Mucosa of rectum (tissue), 2 donors: ENCODE measurements around the gene ELMOD1.

Experiments used
- H3K27ac ChIP-seq, 2 donors: one replicate each; pipeline ENCODE4 v1.7.0; 2013; ENCODE audit warnings: inconsistent platforms in 2 of 2, low read depth in 2 of 2, low read length in 2 of 2
- H3K27me3 ChIP-seq, 2 donors: one replicate each; pipeline ENCODE4 v1.7.0; 2013; ENCODE audit warnings: low read length in 2 of 2; ENCODE audit not compliant: control insufficient read depth in 2 of 2, insufficient read depth in 2 of 2
- H3K36me3 ChIP-seq, 2 donors: one replicate each; pipeline ENCODE4 v1.7.0; 2013; ENCODE audit warnings: low read length in 2 of 2; ENCODE audit not compliant: control insufficient read depth in 2 of 2, insufficient read depth in 2 of 2
- H3K4me1 ChIP-seq, 2 donors: one replicate each; pipeline ENCODE4 v1.7.0; 2013; ENCODE audit warnings: low read length in 2 of 2, mild to moderate bottlenecking in 1 of 2; ENCODE audit not compliant: control insufficient read depth in 2 of 2, insufficient read depth in 2 of 2
- H3K4me3 ChIP-seq, 2 donors: one replicate each; pipeline ENCODE4 v1.7.0; 2013; ENCODE audit warnings: low read length in 2 of 2
- H3K9ac ChIP-seq, 2 donors: one replicate each; pipeline ENCODE4 v1.7.0; 2013; ENCODE audit warnings: low read length in 2 of 2, low read depth in 1 of 2, mild to moderate bottlenecking in 1 of 2
- H3K9me3 ChIP-seq, 2 donors: one replicate each; pipeline ENCODE4 v1.7.0; 2013; ENCODE audit warnings: low read length in 2 of 2; ENCODE audit not compliant: control insufficient read depth in 2 of 2
- donor health status: healthy.
- donor health status: Normal muscosa, but diverticular disease.

ELMOD1 gene

GRCh38 chr11:107590460-107591377 is at the start of gene ELMOD1:
TSS of gene ELMOD1 (plus strand) at chr11:107591147. CDS start at chr11:107618190, 27,043 bp downstream.
- Histone ChIP-seq H3K4me1 (peaks cover 0 to 7% of the 10 kb centered on the region in 2 donors), H3K9me3 (no peaks in the 10 kb centered on the region), H3K36me3 (no peaks in the 10 kb centered on the region), H3K27ac (no peak within 1 kb of the TSS), H3K9ac (no peak within 1 kb of the TSS), H3K4me3 (peak within 1 kb of the TSS; percentile 59 to 73), H3K27me3 (peaks cover 40 to 42% of the 10 kb centered on the region in 2 donors)

- no peaks in the 10 kb centered on the region for H3K9me3 ChIP-seq
- no peaks in the 10 kb centered on the region for H3K27me3 ChIP-seq
- H3K9ac ChIP-seq = no peak overlapping the region
- H3K27ac ChIP-seq = no peak overlapping the region
- no peak overlapping the region for H3K4me3 ChIP-seq
- H3K36me3 ChIP-seq = peaks cover 0 to 3% of the 10 kb centered on the region in 2 donors
- H3K4me1 ChIP-seq = no peaks in the 10 kb centered on the region
These were observed 45.8 kb upstream of the ELMOD1 start for GRCh38 chr11:107545101-107545514.

- no peak overlapping the region for H3K4me3 ChIP-seq
- no peaks in the 10 kb centered on the region for H3K9me3 ChIP-seq
- H3K4me1 ChIP-seq = no peaks in the 10 kb centered on the region
- H3K9ac ChIP-seq = no peak overlapping the region
- H3K36me3 ChIP-seq = peaks cover 0 to 10% of the 10 kb centered on the region in 2 donors
- no peak overlapping the region for H3K27ac ChIP-seq
- H3K27me3 ChIP-seq = no peaks in the 10 kb centered on the region
These were observed 43.0 kb upstream of the ELMOD1 start for GRCh38 chr11:107547961-107548360.

- H3K27ac ChIP-seq = no peak overlapping the region
- no peak overlapping the region for H3K4me3 ChIP-seq
- H3K9me3 ChIP-seq = no peaks in the 10 kb centered on the region
- no peaks in the 10 kb centered on the region for H3K4me1 ChIP-seq
- peaks cover 0 to 15% of the 10 kb centered on the region in 2 donors for H3K36me3 ChIP-seq
- no peak overlapping the region for H3K9ac ChIP-seq
- H3K27me3 ChIP-seq = no peaks in the 10 kb centered on the region
These were observed 41.5 kb upstream of the ELMOD1 start for GRCh38 chr11:107549253-107549953.

GRCh38 chr11:107549954-107550285 is 41.0 kb upstream of the ELMOD1 start:
- Histone ChIP-seq H3K36me3 (peaks cover 0 to 15% of the 10 kb centered on the region in 2 donors), H3K27ac (no peak overlapping the region), H3K27me3 (no peaks in the 10 kb centered on the region), H3K9ac (no peak overlapping the region), H3K9me3 (no peaks in the 10 kb centered on the region), H3K4me1 (no peaks in the 10 kb centered on the region), H3K4me3 (no peak overlapping the region)

GRCh38 chr11:107550304-107550703 is 40.6 kb upstream of the ELMOD1 start:
- Histone ChIP-seq H3K9ac (no peak overlapping the region), H3K4me3 (no peak overlapping the region), H3K36me3 (peaks cover 0 to 15% of the 10 kb centered on the region in 2 donors), H3K4me1 (no peaks in the 10 kb centered on the region), H3K27ac (no peak overlapping the region), H3K9me3 (no peaks in the 10 kb centered on the region), H3K27me3 (no peaks in the 10 kb centered on the region)

GRCh38 chr11:107561688-107562087 is 29.3 kb upstream of the ELMOD1 start:
- Histone ChIP-seq H3K27ac (no peak overlapping the region), H3K9me3 (no peaks in the 10 kb centered on the region), H3K36me3 (no peaks in the 10 kb centered on the region), H3K4me3 (no peak overlapping the region), H3K9ac (no peak overlapping the region), H3K27me3 (no peaks in the 10 kb centered on the region), H3K4me1 (peaks cover 0 to 7% of the 10 kb centered on the region in 2 donors)

- H3K9me3 ChIP-seq = no peaks in the 10 kb centered on the region
- H3K27ac ChIP-seq = no peak overlapping the region
- H3K4me1 ChIP-seq = peaks cover 0 to 7% of the 10 kb centered on the region in 2 donors
- no peaks in the 10 kb centered on the region for H3K27me3 ChIP-seq
- no peak overlapping the region for H3K4me3 ChIP-seq
- H3K9ac ChIP-seq = no peak overlapping the region
- H3K36me3 ChIP-seq = no peaks in the 10 kb centered on the region
These were observed 28.2 kb upstream of the ELMOD1 start for GRCh38 chr11:107562647-107563208.

GRCh38 chr11:107563702-107564101 is 27.2 kb upstream of the ELMOD1 start:
- no peaks in the 10 kb centered on the region for H3K27me3 ChIP-seq
- H3K4me3 ChIP-seq = peak overlapping the region in 1 of 2 donors; percentile 32
- no peaks in the 10 kb centered on the region for H3K36me3 ChIP-seq
- no peaks in the 10 kb centered on the region for H3K9me3 ChIP-seq
- H3K9ac ChIP-seq = no peak overlapping the region
- no peak overlapping the region for H3K27ac ChIP-seq
- H3K4me1 ChIP-seq = peaks cover 0 to 7% of the 10 kb centered on the region in 2 donors

GRCh38 chr11:107564877-107565218 is 26.1 kb upstream of the ELMOD1 start:
- Histone ChIP-seq H3K4me3 (peak overlapping the region; percentile 83 to 100), H3K27me3 (no peaks in the 10 kb centered on the region), H3K9me3 (no peaks in the 10 kb centered on the region), H3K27ac (peak overlapping the region in 1 of 2 donors; percentile 75), H3K9ac (peak overlapping the region; percentile 38 to 81), H3K4me1 (peaks cover 0 to 7% of the 10 kb centered on the region in 2 donors), H3K36me3 (no peaks in the 10 kb centered on the region)
